ENCODE measurements around the gene IFITM1. TPM values are rescaled to one million over a fixed set of nuclear protein-coding genes. Genes with fewer than 3 reads are reported as not detected.
A peak's percentile ranks its signal among the peaks of the same experiment; 100 is the strongest.

The IFITM1 gene
- total RNA-seq, 1 experiment from 2014 or later: 544 TPM

DNA sequence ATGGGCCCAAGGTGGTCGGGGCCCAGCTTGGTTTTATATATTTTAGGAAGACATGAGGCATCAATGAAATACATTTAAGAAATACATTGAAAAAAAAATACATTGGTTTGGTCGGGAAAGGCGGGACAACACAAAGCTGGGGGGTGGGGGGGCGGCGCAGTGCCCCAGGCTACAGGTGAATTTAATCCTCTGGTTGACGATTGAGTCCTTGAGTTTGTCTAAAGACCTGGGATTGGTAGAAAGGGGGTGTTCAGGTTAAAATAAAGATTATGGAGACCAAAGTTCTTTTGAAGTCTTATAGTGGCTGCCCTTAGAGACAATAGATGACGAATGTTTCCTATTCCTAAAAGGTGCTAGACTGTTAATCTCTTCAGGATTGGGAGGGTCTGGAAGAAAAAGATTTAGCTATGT is 3.1 kb downstream of the IFITM1 start:
- Mint-ChIP-seq H3K27me3 (ENCODE audit: low read depth) (no peaks in the 10 kb centered on the region), H3K4me3 (peak overlapping the region; percentile 75), H3K36me3 (peaks cover 11% of the 10 kb centered on the region), H3K9me3 (no peaks in the 10 kb centered on the region), H3K4me1 (peaks cover 39% of the 10 kb centered on the region), H3K27ac (peak overlapping the region; percentile 96)
- TF ChIP-seq, protein P1, sequence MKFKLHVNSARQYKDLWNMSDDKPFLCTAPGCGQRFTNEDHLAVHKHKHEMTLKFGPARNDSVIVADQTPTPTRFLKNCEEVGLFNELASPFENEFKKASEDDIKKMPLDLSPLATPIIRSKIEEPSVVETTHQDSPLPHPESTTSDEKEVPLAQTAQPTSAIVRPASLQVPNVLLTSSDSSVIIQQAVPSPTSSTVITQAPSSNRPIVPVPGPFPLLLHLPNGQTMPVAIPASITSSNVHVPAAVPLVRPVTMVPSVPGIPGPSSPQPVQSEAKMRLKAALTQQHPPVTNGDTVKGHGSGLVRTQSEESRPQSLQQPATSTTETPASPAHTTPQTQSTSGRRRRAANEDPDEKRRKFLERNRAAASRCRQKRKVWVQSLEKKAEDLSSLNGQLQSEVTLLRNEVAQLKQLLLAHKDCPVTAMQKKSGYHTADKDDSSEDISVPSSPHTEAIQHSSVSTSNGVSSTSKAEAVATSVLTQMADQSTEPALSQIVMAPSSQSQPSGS (CRISPR knock-in tag; IDR thresholded peaks at IDR 0.05; ENCODE audit: borderline replicate concordance, low read depth): no peak
- no peak for TF ChIP-seq TEAD1 (CRISPR knock-in tag; IDR thresholded peaks at IDR 0.05)
- TF ChIP-seq ZNF232 (CRISPR knock-in tag; IDR thresholded peaks at IDR 0.05): no peak
- no peak for TF ChIP-seq ZNF396 (CRISPR knock-in tag; IDR thresholded peaks at IDR 0.05; ENCODE audit: borderline replicate concordance)
- no peak for TF ChIP-seq CREB1 (CRISPR knock-in tag; IDR thresholded peaks at IDR 0.05)
- TF ChIP-seq, protein P2, sequence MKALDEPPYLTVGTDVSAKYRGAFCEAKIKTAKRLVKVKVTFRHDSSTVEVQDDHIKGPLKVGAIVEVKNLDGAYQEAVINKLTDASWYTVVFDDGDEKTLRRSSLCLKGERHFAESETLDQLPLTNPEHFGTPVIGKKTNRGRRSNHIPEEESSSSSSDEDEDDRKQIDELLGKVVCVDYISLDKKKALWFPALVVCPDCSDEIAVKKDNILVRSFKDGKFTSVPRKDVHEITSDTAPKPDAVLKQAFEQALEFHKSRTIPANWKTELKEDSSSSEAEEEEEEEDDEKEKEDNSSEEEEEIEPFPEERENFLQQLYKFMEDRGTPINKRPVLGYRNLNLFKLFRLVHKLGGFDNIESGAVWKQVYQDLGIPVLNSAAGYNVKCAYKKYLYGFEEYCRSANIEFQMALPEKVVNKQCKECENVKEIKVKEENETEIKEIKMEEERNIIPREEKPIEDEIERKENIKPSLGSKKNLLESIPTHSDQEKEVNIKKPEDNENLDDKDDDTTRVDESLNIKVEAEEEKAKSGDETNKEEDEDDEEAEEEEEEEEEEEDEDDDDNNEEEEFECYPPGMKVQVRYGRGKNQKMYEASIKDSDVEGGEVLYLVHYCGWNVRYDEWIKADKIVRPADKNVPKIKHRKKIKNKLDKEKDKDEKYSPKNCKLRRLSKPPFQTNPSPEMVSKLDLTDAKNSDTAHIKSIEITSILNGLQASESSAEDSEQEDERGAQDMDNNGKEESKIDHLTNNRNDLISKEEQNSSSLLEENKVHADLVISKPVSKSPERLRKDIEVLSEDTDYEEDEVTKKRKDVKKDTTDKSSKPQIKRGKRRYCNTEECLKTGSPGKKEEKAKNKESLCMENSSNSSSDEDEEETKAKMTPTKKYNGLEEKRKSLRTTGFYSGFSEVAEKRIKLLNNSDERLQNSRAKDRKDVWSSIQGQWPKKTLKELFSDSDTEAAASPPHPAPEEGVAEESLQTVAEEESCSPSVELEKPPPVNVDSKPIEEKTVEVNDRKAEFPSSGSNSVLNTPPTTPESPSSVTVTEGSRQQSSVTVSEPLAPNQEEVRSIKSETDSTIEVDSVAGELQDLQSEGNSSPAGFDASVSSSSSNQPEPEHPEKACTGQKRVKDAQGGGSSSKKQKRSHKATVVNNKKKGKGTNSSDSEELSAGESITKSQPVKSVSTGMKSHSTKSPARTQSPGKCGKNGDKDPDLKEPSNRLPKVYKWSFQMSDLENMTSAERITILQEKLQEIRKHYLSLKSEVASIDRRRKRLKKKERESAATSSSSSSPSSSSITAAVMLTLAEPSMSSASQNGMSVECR (CRISPR knock-in tag; IDR thresholded peaks at IDR 0.05; ENCODE audit: borderline replicate concordance): no peak
- TF ChIP-seq, protein P3, sequence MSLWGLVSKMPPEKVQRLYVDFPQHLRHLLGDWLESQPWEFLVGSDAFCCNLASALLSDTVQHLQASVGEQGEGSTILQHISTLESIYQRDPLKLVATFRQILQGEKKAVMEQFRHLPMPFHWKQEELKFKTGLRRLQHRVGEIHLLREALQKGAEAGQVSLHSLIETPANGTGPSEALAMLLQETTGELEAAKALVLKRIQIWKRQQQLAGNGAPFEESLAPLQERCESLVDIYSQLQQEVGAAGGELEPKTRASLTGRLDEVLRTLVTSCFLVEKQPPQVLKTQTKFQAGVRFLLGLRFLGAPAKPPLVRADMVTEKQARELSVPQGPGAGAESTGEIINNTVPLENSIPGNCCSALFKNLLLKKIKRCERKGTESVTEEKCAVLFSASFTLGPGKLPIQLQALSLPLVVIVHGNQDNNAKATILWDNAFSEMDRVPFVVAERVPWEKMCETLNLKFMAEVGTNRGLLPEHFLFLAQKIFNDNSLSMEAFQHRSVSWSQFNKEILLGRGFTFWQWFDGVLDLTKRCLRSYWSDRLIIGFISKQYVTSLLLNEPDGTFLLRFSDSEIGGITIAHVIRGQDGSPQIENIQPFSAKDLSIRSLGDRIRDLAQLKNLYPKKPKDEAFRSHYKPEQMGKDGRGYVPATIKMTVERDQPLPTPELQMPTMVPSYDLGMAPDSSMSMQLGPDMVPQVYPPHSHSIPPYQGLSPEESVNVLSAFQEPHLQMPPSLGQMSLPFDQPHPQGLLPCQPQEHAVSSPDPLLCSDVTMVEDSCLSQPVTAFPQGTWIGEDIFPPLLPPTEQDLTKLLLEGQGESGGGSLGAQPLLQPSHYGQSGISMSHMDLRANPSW (CRISPR knock-in tag; conservative IDR thresholded peaks at IDR 0.05; ENCODE audit: low read depth): no peak
- TF ChIP-seq NFYB (CRISPR knock-in tag; conservative IDR thresholded peaks at IDR 0.05; ENCODE audit: low read depth): no peak
- TF ChIP-seq, protein P4, sequence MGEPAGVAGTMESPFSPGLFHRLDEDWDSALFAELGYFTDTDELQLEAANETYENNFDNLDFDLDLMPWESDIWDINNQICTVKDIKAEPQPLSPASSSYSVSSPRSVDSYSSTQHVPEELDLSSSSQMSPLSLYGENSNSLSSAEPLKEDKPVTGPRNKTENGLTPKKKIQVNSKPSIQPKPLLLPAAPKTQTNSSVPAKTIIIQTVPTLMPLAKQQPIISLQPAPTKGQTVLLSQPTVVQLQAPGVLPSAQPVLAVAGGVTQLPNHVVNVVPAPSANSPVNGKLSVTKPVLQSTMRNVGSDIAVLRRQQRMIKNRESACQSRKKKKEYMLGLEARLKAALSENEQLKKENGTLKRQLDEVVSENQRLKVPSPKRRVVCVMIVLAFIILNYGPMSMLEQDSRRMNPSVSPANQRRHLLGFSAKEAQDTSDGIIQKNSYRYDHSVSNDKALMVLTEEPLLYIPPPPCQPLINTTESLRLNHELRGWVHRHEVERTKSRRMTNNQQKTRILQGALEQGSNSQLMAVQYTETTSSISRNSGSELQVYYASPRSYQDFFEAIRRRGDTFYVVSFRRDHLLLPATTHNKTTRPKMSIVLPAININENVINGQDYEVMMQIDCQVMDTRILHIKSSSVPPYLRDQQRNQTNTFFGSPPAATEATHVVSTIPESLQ (CRISPR knock-in tag; IDR thresholded peaks at IDR 0.05): no peak
- TF ChIP-seq ZNF423 (CRISPR knock-in tag; IDR thresholded peaks at IDR 0.05): no peak
- TF ChIP-seq MYBL2 (CRISPR knock-in tag; IDR thresholded peaks at IDR 0.05): no peak
- TF ChIP-seq, protein P5, sequence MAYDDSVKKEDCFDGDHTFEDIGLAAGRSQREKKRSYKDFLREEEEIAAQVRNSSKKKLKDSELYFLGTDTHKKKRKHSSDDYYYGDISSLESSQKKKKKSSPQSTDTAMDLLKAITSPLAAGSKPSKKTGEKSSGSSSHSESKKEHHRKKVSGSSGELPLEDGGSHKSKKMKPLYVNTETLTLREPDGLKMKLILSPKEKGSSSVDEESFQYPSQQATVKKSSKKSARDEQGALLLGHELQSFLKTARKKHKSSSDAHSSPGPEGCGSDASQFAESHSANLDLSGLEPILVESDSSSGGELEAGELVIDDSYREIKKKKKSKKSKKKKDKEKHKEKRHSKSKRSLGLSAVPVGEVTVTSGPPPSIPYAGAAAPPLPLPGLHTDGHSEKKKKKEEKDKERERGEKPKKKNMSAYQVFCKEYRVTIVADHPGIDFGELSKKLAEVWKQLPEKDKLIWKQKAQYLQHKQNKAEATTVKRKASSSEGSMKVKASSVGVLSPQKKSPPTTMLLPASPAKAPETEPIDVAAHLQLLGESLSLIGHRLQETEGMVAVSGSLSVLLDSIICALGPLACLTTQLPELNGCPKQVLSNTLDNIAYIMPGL (CRISPR knock-in tag; IDR thresholded peaks at IDR 0.05): no peak
- no peak for TF ChIP-seq NR3C1 (CRISPR knock-in tag; conservative IDR thresholded peaks at IDR 0.05; ENCODE audit: low read depth)
- no peak for TF ChIP-seq CREM (CRISPR knock-in tag; IDR thresholded peaks at IDR 0.05)
- TF ChIP-seq, protein P6, sequence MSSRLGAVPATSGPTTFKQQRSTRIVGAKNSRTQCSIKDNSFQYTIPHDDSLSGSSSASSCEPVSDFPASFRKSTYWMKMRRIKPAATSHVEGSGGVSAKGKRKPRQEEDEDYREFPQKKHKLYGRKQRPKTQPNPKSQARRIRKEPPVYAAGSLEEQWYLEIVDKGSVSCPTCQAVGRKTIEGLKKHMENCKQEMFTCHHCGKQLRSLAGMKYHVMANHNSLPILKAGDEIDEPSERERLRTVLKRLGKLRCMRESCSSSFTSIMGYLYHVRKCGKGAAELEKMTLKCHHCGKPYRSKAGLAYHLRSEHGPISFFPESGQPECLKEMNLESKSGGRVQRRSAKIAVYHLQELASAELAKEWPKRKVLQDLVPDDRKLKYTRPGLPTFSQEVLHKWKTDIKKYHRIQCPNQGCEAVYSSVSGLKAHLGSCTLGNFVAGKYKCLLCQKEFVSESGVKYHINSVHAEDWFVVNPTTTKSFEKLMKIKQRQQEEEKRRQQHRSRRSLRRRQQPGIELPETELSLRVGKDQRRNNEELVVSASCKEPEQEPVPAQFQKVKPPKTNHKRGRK (CRISPR knock-in tag; IDR thresholded peaks at IDR 0.05; ENCODE audit: borderline replicate concordance): no peak
- no peak for TF ChIP-seq ZBTB21 (CRISPR knock-in tag; IDR thresholded peaks at IDR 0.05; ENCODE audit: borderline replicate concordance)
- DNase-seq (ENCODE audit: low spot score): no peak
- ChIA-PET POLR2A (interaction anchor here (0.6 to 1.1 kb wide), 5 partner anchors 9 to 396 kb away, joined by 3 to 5 read pairs (median 3); partner anchors contain the start of gene IFITM2), CTCF (interaction anchor here (0.7 to 3.6 kb wide), 12 partner anchors 8 to 110 kb away, joined by 3 to 34 read pairs (median 6); partner anchors contain the start of genes BET1L, IFITM2 and RIC8A)
- ATAC-seq: no peak
